ENCODE results near the gene PPP1CC. TPM values are rescaled to one million over a fixed set of nuclear protein-coding genes. Genes with fewer than 3 reads are reported as not detected.

PPP1CC gene
- total RNA-seq, 1 experiment from 2014 or later: 213 TPM

GRCh38 chr12:110731479-110731878 lies 11.2 kb downstream of the PPP1CC start:
- no peak for DNase-seq
- no peak overlapping the region for H3K4me3 Mint-ChIP-seq (ENCODE audit: low read depth, unreplicated experiment)
- peaks cover 35% of the 10 kb centered on the region for H3K4me1 Mint-ChIP-seq (ENCODE audit: low read depth, unreplicated experiment)
- BruUV-seq (replicated peaks): no TSS peak
- H3K36me3 Mint-ChIP-seq (ENCODE audit: insufficient read depth, unreplicated experiment): peaks cover 73% of the 10 kb centered on the region
- CTCF ChIA-PET: interaction anchor here (1.5 kb wide), 1 partner anchor 8 kb away, joined by 4 read pairs; no protein-coding TSS in a partner anchor
- no peak overlapping the region for H3K27ac Mint-ChIP-seq (ENCODE audit: unreplicated experiment)
- no peaks in the 10 kb centered on the region for H3K9me3 Mint-ChIP-seq (ENCODE audit: low read depth, unreplicated experiment)
- no peak for TF ChIP-seq CTCF (IDR thresholded peaks at IDR 0.05; ENCODE audit: unreplicated experiment)
- no peaks in the 10 kb centered on the region for H3K27me3 Mint-ChIP-seq (ENCODE audit: unreplicated experiment)
- intact Hi-C loops (cut with micrococcal nuclease; ENCODE audit: unreplicated experiment): loop anchor here (5.0 kb wide), 1 partner anchor 81 kb away; no protein-coding TSS in a partner anchor

- intact Hi-C loops (cut with micrococcal nuclease; ENCODE audit: unreplicated experiment): no loop called here
- Mint-ChIP-seq H3K4me3 (ENCODE audit: low read depth, unreplicated experiment) (no peak overlapping the region), H3K27me3 (ENCODE audit: unreplicated experiment) (no peaks in the 10 kb centered on the region), H3K9me3 (ENCODE audit: low read depth, unreplicated experiment) (no peaks in the 10 kb centered on the region), H3K27ac (ENCODE audit: unreplicated experiment) (no peak overlapping the region), H3K4me1 (ENCODE audit: low read depth, unreplicated experiment) (peaks cover 27% of the 10 kb centered on the region), H3K36me3 (ENCODE audit: insufficient read depth, unreplicated experiment) (peaks cover 83% of the 10 kb centered on the region)
- no peak for DNase-seq
- CTCF ChIA-PET: interaction anchor here (0.6 kb wide), 1 partner anchor 1035 kb away, joined by 3 read pairs; no protein-coding TSS in a partner anchor
- no peak for TF ChIP-seq CTCF (IDR thresholded peaks at IDR 0.05; ENCODE audit: unreplicated experiment)
- no TSS peak for BruUV-seq (replicated peaks)
Measured at GRCh38 chr12:110728628-110729027, 14.1 kb downstream of the PPP1CC start.

GRCh38 chr12:110726708-110727369 lies 15.9 kb downstream of the PPP1CC start:
- Mint-ChIP-seq H3K27me3 (ENCODE audit: unreplicated experiment) (no peaks in the 10 kb centered on the region), H3K36me3 (ENCODE audit: insufficient read depth, unreplicated experiment) (peaks cover 85% of the 10 kb centered on the region), H3K4me3 (ENCODE audit: low read depth, unreplicated experiment) (no peak overlapping the region), H3K27ac (ENCODE audit: unreplicated experiment) (no peak overlapping the region), H3K4me1 (ENCODE audit: low read depth, unreplicated experiment) (peaks cover 9% of the 10 kb centered on the region), H3K9me3 (ENCODE audit: low read depth, unreplicated experiment) (no peaks in the 10 kb centered on the region)
- no peak for TF ChIP-seq CTCF (IDR thresholded peaks at IDR 0.05; ENCODE audit: unreplicated experiment)
- DNase-seq: no peak
- intact Hi-C loops (cut with micrococcal nuclease; ENCODE audit: unreplicated experiment): loop anchor here (2.0 kb wide), 1 partner anchor 14 kb away; no protein-coding TSS in a partner anchor
- CTCF ChIA-PET: interaction anchor here (0.6 kb wide), 1 partner anchor 50 kb away, joined by 3 read pairs; no protein-coding TSS in a partner anchor
- no TSS peak for BruUV-seq (replicated peaks)

GRCh38 chr12:110726028-110726427 lies 16.7 kb downstream of the PPP1CC start:
- intact Hi-C loops (cut with micrococcal nuclease; ENCODE audit: unreplicated experiment): loop anchor here (2.0 kb wide), 1 partner anchor 15 kb away; no protein-coding TSS in a partner anchor
- CTCF ChIA-PET: no interaction called here
- H3K27ac Mint-ChIP-seq (ENCODE audit: unreplicated experiment): no peak overlapping the region
- no peak for DNase-seq
- no peaks in the 10 kb centered on the region for H3K9me3 Mint-ChIP-seq (ENCODE audit: low read depth, unreplicated experiment)
- peaks cover 86% of the 10 kb centered on the region for H3K36me3 Mint-ChIP-seq (ENCODE audit: insufficient read depth, unreplicated experiment)
- H3K4me3 Mint-ChIP-seq (ENCODE audit: low read depth, unreplicated experiment): no peak overlapping the region
- no peaks in the 10 kb centered on the region for H3K27me3 Mint-ChIP-seq (ENCODE audit: unreplicated experiment)
- peaks cover 8% of the 10 kb centered on the region for H3K4me1 Mint-ChIP-seq (ENCODE audit: low read depth, unreplicated experiment)
- BruUV-seq (replicated peaks): no TSS peak
- TF ChIP-seq CTCF (IDR thresholded peaks at IDR 0.05; ENCODE audit: unreplicated experiment): no peak

All from Calu3 (cell line).